Measurements from ENCODE around the gene FOXP1.

Gene FOXP1

DNA sequence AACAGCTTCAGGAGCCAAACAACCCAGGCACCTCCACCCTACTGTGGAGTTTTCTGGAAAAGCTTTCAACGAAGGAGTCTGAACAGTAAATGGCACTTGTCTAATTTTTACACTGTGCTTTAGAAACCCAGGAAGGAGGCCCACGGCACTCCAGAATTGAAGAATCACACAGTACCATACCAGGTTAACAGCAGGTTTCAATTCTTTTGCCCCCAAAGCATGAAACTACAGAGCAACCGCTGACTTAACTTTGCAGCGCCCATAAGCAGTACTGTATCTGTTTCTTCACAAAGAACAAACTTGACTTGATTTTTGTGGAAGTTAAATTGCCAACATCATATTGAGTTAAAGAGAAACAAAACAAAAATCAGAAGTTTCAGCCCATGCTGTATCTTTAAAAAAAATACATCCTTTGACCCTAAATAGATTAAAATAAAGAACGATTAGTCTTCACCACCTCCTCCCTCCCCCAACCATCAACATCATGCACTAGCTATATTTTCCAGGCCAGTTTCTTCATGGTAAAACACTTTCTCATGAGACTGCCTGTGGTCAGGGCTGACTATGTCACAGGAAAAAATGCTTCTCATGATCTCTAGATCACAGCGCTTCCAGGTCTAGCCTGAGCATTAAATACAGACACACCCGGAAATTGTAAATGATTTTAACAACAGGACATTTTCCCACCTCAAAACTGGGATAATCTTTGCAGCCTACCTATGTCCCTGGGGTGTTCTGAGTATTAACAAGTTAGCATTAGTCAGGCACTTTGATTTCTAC lies 456.3 kb downstream of the FOXP1 start:
- no peak for DNase-seq (ENCODE audit: low read depth)

DNA sequence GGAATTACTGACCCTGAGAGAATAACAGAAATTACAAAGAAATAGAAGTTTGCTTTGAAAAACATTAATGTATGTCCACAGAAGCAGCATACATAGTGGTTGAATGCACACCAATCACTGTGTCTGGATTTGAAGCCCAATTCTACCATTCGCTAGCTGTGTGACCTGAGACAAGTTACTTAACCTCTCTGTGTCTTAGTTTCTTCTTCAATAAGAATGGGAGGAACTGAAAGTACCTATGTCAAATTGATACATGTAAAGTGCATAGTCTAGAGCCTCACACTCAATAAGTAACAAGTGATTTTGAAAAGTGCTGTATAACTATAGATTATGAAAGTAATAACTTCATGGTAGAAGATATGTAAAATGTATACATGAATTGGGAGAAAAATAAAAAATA lies 457.8 kb downstream of the FOXP1 start:
- no peak for DNase-seq (ENCODE audit: low read depth)

DNA sequence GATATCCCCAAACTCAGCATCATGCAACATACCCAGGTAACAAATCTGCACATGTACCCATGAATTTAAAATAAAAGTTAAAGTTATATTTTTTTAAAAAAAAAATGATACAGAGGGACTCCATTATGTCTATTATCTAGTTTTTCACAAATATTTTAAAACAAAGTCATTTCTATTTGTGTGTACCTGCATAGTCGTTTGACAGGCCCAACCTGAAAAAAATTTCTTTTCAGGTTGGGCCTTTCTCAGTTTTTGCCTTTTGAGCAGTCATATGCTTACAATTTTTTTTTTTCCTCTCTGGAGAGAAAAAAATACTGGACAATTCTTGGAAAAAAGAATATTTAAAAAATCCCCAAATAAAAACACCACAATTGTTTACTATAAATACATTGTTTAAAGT lies 459.5 kb downstream of the FOXP1 start:
- DNase-seq (ENCODE audit: low read depth) = no peak

DNA sequence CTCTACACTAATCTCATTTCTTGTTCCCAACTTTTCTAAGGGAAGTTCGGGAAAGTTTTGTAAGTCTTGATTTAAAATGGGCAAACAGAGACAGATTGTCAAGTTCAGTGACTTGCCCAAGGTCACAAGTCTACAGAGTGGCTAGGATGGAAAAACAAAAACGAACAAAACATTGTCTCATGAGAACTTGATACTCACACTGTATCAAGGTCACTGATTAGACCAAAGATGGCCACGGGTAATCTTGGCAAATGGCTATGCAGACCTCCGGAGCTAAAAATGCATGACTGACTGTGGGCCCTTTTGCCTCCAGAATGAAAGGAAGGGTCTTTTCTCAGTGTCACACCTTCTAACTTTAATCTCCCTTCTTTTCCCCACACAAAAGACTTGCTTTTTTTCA lies 460.9 kb downstream of the FOXP1 start:
- DNase-seq (ENCODE audit: low read depth) = no peak

DNA sequence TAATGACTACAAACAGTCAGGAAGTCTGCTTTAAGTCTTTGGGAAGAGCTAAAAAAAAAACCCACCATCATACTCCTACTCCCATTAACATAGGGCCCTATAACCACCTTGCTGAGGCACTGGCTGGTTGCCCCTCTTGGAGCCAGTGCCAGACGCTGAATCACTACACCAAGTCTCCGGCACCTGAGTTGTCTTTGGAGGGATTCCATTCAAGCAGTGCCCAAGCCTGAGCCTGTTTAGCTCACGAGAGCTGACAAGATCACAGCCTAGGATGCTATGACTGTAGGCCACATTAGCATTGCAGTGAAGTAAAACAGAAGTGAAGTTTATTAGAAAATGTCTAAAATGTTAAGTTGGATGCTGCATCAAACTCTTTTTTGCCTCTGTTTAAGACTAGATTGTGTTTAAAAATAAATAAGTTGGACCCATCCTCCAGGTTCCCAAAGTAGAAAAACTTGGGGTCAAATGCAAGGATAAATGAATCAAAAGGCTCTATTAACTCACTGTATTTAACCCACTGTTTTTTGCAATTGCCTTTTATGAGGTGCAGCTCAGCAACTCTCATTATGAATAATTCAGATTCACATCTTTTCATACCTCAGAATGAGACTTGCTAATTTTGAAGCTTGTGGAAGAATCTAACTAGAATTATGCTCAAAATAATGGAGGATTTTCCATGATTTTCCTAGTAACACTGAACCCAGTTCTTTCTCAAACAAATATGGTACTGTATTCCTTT lies 461.9 kb downstream of the FOXP1 start:
- no peak for DNase-seq (ENCODE audit: low read depth)

DNA sequence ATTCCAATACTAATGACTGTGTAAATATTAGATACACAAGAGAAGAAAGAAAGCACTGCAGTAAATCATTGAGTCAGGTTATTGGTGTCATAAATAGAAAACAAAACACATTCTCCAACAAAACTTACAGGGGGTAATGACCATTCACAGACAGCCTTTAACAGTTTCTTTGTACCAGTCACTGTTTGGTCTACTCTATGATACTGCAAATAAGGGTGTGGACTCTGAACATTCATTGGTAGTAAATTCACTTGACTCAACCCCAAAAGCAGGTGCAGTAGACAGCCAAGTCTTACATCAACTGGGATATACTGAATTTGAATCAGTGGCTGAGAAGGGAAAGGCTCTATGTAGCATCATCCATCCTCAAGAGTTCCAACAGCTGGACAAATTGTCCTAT lies 463.5 kb downstream of the FOXP1 start:
- DNase-seq (ENCODE audit: low read depth) = no peak

DNA sequence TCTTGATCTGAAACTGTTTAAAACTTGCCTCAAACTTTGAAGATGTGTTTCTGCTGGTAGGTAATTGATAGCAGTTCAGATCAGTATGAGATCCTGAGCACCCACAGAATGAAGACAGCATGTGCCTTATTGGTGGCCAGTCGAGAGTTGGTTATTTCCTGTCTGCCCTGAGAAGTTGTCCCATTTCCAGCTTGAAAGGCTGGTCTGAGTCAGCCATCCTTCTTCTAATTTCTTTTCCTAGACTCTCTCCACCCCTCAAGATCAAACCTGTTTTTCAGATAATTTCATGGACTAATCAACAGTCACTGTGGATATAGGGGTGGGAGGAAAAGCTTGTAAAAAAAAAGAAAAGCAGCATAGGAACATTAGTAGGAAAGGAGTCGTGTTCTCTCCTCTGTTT lies 464.4 kb downstream of the FOXP1 start:
- DNase-seq (ENCODE audit: low read depth) = no peak

DNA sequence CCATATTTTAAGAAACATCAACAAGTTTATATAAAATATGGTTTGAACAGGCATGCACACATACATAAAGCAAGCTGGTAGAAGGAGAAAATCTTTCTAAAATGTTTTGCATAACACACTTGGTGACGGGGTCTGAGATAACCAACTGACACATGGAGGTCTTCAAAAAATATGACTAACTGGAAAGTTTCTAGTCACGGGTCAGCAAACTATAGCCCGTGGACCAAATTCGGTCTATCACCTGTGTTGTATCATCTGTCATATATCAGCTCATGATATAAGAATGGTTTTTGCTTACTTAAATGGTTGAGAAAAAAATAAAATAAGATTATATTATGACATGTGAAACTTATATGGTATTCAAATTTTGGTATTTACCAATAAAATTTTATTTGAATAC lies 465.1 kb downstream of the FOXP1 start:
- DNase-seq (ENCODE audit: low read depth) = no peak

DNA sequence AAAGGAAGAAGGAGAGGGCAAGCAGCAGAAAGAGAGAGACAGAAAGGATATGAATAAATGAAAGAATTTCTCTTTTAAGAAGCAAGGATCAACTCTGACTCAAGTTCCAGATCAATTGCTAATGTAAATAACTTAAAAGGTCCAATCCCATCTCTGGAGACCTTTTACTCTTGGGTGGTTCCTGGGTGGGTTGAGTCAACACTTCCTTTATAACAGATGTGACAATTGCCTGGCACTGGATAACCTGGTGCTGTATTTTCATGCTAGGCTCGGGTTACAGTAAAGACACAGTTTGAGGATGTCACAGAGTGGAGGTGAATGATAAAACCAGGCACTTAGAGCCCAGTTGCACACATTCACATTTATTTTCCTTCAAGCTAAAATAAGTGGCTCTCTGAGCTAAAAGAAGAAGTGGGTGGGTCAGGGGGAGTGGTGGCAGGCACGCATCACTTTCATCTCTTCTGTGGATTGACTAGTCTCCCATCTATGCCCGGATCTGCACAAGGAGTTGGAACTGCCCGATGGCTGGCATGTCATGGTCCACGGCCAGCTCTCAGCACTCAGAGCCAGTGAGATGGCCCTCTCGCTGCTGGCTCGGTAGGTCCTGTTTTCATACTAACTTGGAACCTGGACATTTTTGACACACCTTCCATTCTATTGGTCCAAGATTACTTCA lies 465.8 kb downstream of the FOXP1 start:
- no peak for DNase-seq (ENCODE audit: low read depth)

DNA sequence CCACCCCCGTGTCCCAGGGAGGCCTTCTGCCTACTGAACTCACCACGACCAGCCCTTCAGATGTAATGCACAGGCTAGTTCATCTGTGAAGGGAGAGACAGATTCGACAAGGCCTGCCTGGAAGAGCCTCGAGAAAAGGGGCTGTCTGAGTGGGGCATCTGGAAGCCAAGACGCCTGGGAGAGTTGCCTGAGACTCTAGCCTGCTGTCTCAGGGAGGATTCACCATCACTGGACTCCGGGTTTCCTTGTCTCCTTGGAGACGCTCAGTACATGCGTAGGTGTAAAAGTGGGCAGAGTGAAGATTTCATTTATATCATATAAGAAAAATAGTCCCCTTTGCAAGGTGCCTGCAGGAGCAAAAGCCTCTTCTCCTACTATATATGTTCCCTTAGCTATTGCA lies 468.9 kb downstream of the FOXP1 start:
- DNase-seq (ENCODE audit: low read depth) = no peak

DNA sequence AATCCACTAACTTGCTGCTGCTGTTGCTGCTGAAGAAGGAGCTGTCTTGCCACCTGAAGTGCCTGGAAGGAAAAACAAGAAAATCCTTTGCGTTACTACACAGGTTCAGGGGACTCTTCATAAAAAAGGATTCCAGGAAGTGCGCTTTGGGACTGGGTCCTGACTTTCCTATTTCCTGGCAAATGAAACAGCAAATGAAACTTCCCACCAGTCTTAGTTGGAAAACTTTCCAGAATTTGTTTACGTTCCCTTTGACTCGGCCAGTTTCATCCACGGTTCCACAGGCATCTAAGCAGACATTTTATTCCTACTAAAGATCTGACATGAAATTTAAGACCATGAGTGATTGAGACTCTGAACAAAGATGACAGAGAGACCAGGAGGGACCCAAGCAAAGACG lies 471.0 kb downstream of the FOXP1 start:
- no peak for DNase-seq (ENCODE audit: low read depth)

DNA sequence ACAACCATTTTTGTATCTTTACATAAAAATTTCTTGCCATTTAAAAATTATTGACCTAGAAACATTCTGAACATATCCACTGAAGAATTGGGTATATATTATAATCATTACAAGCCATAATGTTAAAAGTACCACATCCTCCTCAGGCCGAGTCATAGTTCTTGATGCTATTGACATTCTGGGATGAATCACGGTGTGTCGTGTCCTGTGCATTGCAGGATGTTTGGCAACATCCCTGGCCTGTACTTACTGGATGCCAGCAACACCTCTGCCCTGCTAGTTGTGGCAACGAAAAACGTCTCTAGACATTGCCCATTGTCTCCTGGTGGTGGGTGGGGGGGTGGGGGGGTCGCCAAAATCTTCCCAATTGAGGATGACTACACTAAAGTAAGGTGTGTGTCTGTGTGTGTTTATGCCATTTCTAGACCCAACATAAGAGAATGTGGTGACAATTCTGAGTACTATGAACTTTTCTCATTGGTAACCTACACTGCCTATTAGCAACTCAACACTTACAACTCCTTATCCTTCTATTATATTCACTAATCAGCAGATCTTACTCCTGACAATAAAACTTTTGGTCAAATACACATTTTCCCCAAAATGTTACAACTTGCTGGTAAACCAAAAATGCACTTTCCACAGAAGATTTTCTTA lies 471.6 kb downstream of the FOXP1 start:
- DNase-seq (ENCODE audit: low read depth) = no peak

DNA sequence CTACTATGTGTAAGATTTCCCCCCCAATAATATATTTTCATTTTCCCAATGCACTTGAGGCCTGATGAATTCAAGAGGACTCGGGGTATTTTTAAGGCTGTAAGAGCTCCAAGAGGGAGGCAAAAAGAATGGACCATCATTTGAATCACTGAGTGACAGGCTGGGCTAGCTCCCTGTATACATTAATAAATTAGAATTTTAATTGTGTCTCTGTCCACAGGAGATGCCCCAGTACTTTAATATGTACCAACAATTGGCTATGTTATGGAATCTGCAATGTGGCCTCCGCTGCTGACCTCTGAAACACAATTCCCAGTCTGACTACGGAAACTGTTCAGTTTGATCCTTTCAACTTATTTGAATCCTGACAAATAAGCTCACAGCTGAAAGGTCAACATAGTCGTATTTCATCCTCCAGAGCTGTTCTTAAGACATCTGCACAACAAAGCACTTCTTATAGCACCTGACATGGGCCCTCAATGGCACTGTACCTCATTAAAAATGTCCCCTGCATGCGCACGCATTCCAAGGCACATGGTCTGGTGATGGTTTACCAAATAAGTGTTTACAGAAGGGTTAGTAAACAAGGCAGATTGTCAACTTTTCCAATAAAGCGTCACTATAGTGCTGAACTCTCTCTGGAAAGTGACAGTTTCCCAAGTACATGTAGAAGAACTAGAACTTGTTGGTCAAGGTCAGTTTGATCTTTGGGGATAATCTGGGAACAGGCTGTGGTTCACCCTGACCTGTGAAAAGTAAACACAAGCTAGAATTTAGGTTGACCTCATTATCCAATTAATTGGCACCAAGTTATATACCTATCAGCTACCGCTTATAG lies 472.9 kb downstream of the FOXP1 start:
- DNase-seq (ENCODE audit: low read depth) = no peak

DNA sequence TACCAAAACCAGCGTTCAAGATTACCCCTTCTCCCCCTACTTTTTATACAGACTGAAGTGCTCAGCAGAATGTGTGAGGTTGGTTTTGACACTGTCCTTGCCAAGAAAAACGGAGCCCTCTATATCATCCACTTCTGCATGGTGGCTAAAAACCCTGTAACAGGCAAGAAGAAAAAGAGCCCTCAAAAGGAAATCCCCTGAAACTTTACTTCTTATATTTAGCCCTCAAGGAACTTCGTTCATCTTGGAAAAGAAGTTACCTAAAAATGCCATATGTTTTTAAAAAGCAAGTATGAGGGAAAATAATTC lies 473.6 kb downstream of the FOXP1 start:
- DNase-seq (ENCODE audit: low read depth) = no peak

DNA sequence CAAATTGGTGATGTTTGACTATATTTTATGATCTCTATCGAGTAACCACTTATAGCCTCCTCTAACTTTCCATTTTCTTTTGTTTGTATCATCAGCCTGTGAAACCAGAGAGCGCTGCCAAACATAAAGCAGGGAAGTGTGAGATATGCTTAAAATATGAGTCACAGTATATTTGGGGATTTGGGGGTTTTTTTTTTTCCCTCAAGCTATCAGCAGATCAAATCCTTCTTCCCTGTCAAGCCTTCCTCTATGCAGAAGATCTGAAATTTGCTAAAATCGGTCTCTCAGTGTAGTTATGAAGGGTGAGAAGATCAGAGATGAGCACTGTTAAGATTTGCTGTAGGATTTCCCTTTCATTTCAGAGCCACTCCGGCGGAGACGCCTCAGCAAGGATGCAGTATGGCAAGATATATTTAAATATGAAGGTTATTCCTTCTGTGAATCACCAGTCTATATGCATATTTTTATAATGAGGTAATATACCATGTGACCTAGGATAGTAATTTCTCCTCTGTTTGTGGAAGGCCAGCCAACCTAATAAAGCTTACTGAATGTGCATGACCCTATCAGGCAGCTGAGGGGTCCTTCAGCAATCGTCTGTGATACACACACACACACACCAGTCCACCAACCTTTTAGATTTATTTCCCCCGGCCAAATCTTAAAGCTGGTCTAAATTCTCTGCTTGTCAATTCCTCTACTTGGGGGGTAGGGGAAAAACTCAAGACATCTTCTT lies 474.1 kb downstream of the FOXP1 start:
- no peak for DNase-seq (ENCODE audit: low read depth)

DNA sequence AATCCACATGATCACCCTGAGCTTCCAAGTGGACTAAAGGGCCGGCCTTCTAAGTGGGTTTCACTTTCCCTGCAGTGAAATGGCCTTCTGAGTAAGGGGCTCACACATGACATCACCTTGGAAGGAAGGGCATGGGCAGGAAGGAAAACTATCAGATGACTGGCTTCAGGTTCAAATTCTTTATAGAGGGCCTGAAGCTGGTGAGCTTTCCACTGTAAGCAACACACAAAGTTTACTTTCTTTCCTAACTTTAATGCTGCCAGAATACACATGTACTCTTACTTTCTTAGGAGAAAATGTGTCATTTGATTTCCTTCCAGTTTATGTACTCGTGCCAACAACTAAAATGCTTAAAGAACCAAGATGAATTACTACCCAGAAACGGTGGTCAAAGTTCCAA lies 475.6 kb downstream of the FOXP1 start:
- no peak for DNase-seq (ENCODE audit: low read depth)

DNA sequence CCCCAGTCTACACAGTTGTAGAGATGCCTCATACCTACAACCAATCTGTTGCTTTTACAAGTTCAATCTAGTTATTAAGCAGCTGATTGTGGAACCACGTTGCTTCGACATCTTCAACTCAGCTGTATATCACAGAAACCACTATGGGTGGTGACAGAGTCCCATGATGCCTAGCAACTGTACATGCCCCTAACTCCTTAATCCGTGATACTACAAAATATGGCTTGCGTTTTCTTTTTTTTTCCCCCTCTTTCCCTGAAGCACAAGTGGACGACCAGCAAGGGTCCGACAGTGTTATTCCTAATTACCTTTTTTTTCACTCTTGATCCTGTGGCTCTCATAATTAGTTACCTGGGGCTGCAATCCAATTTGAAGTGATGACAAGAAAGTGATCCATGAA lies 478.6 kb downstream of the FOXP1 start:
- no peak for DNase-seq (ENCODE audit: low read depth)

DNA sequence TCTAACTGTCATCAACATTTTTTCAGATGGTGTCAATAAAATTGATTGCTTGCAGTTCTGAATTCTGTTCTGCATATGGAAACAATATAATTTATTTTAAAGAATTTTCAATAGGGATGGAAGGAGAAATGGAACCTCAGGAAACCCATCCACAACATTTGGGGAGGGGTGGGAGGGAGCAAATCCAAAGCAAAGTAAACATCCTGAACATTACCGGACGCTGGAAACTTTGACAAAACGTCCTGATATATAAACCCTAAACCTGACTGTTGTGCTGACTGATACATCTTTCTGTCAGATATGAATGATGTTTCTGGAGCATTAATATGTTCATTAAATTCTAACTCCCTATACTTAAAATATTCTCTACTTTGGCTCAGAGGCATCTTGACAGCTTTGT lies 479.0 kb downstream of the FOXP1 start:
- DNase-seq (ENCODE audit: low read depth) = no peak

DNA sequence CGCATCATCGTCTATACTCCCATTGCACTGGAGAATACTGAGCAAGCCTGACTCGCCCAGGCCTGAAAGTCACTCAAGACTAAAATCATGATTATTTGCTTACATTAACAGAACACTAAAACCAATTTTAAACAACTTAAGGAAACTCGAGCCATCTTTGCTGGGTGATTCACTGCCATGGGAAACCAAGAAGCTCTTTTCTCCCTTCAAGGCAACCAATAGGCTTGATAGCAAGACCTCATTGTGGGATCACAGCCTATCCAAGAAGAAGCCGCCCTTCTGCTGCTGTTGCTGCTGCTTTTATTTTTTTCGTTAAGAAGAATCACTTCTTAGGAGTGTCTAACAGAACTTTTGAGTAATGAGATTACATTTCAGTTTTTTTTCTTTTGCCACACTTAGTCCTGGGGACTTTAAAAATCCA lies 479.4 kb downstream of the FOXP1 start:
- DNase-seq (ENCODE audit: low read depth) = no peak

DNA sequence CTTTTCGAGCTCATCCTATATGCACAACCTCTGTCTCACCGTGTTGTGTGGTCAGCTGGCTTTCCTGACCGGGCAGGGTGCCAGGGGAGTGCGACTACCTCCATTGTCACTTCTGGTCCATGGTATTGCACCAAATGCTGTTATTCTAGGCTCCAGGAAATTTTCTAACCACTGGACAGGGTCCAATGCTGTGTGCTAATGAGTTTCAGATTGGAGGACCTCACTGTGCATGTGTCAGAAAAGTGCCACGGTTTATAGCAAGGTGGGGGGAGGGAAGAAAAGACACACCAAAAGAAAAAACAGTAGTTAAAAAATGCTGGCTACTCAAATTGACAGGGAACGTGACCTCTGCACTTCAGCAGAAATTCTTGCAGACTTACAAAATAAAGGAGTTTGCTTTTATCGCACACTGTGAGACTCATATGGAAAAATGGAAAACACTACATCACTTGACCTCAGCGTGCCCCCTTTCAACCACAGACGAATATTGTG lies 480.1 kb downstream of the FOXP1 start:
- DNase-seq (ENCODE audit: low read depth) = no peak

All from stimulated activated CD8-positive, alpha-beta memory T cell treated with anti-CD3 and anti-CD28 coated beads, Interleukin-12 subunit alpha, Interleukin-12 subunit beta, amount 100 ng/mL, for 1 hour (primary cell).